DOHH2 (cell line): ENCODE data around the gene SV2C.

Experiments
- H3F3A ChIP-seq: fragments of 200-600 bp; sonication (generic), shearing (Covaris generic); 2 replicates; pipeline ENCODE4 v1.6.0; 2016; ENCODE audit warnings: antibody characterized with exemption, mild to moderate bottlenecking; ENCODE audit not compliant: control insufficient read depth, insufficient read depth
- H3K27ac ChIP-seq: fragments of 200-600 bp; sonication (generic); 2 replicates; pipeline ENCODE4 v1.5.1; 2014; ENCODE audit warnings: low read depth, mild to moderate bottlenecking, low read length, moderate library complexity
- H3K27me3 ChIP-seq: fragments of 200-600 bp; sonication (generic); 2 replicates; pipeline ENCODE4 v1.6.1; 2014; ENCODE audit warnings: mild to moderate bottlenecking, low read length, mixed read lengths; ENCODE audit not compliant: control insufficient read depth
- H3K36me3 ChIP-seq: fragments of 200-600 bp; sonication (generic); 2 replicates; pipeline ENCODE4 v1.6.1; 2014; ENCODE audit warnings: mild to moderate bottlenecking, low read length, moderate library complexity, mixed read lengths; ENCODE audit not compliant: control insufficient read depth
- H3K4me1 ChIP-seq: fragments of 200-600 bp; sonication (generic); 2 replicates; pipeline ENCODE4 v1.6.1; 2014; ENCODE audit warnings: mild to moderate bottlenecking, low read length, mixed read lengths; ENCODE audit not compliant: control insufficient read depth
- H3K4me2 ChIP-seq: fragments of 200-600 bp; sonication (generic); 2 replicates; pipeline ENCODE4 v1.6.0; 2014; ENCODE audit warnings: mild to moderate bottlenecking, low read length, moderate library complexity
- H3K4me3 ChIP-seq: fragments of 200-600 bp; sonication (generic); 2 replicates; pipeline ENCODE4 v1.5.1; 2014; ENCODE audit warnings: mild to moderate bottlenecking, low read length, mixed read lengths
- H3K79me2 ChIP-seq: fragments of 200-600 bp; sonication (generic); 2 replicates; pipeline ENCODE4 v1.6.1; 2014; ENCODE audit warnings: mild to moderate bottlenecking, low read length, mixed read lengths; ENCODE audit not compliant: control insufficient read depth
- H3K9me2 ChIP-seq: fragments of 200-600 bp; sonication (generic); replicated peaks from 2 replicates; pipeline ENCODE4 v1.6.1; 2014; ENCODE audit warnings: mild to moderate bottlenecking, low read length, mixed read lengths; ENCODE audit not compliant: control insufficient read depth
- H3K9me3 ChIP-seq: fragments of 200-600 bp; sonication (generic); 2 replicates; pipeline ENCODE4 v1.6.1; 2014; ENCODE audit warnings: antibody characterized with exemption, low read length, mixed read lengths; ENCODE audit not compliant: control insufficient read depth, insufficient read depth
- H4K20me1 ChIP-seq: fragments of 200-600 bp; sonication (generic); 2 replicates; pipeline ENCODE4 v1.6.0; 2014; ENCODE audit warnings: low read depth, mild to moderate bottlenecking, antibody characterized with exemption, low read length, moderate library complexity; ENCODE audit not compliant: control insufficient read depth, insufficient read depth
- EZH2phosphoT487 ChIP-seq: fragments of 200-600 bp; sonication (generic); IDR thresholded peaks from 2 replicates; pipeline ENCODE4 v1.6.1; 2017; ENCODE audit warnings: borderline replicate concordance, mild to moderate bottlenecking, antibody characterized with exemption, low read length, moderate library complexity, mixed read lengths
- TF ChIP-seq, protein P1 (sequence below): fragments of 200-600 bp; sonication (generic); IDR thresholded peaks from one replicate; pipeline ENCODE4 v1.5.1; 2014; ENCODE audit warnings: antibody characterized with exemption, mild to moderate bottlenecking, low read depth, low read length; ENCODE audit not compliant: poor library complexity, severe bottlenecking

SV2C gene

DNA sequence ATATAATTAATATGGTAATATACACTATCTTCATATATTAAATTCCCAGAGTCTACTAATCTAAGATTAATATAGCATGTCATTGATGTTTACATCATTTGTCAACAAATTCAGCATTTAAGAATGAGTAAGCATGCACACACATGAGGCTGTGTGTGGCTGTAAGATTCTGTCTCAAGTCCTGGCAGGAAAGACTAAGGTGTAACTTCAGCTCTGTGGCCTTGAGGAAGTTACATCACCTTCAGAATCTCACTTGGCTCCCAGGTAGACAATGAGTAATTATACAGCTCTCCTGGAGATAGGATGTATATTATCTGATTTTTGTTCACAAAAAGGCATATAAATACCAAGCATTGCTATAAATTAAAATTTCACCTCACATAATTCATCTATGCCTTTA is 200.5 kb downstream of the SV2C start:
- H3K9me2 ChIP-seq: no peaks in the 10 kb centered on the region
- no peaks in the 10 kb centered on the region for H3K27me3 ChIP-seq
- TF ChIP-seq, protein P1, sequence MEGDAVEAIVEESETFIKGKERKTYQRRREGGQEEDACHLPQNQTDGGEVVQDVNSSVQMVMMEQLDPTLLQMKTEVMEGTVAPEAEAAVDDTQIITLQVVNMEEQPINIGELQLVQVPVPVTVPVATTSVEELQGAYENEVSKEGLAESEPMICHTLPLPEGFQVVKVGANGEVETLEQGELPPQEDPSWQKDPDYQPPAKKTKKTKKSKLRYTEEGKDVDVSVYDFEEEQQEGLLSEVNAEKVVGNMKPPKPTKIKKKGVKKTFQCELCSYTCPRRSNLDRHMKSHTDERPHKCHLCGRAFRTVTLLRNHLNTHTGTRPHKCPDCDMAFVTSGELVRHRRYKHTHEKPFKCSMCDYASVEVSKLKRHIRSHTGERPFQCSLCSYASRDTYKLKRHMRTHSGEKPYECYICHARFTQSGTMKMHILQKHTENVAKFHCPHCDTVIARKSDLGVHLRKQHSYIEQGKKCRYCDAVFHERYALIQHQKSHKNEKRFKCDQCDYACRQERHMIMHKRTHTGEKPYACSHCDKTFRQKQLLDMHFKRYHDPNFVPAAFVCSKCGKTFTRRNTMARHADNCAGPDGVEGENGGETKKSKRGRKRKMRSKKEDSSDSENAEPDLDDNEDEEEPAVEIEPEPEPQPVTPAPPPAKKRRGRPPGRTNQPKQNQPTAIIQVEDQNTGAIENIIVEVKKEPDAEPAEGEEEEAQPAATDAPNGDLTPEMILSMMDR: no peak
- TF ChIP-seq EZH2phosphoT487: no peak

DNA sequence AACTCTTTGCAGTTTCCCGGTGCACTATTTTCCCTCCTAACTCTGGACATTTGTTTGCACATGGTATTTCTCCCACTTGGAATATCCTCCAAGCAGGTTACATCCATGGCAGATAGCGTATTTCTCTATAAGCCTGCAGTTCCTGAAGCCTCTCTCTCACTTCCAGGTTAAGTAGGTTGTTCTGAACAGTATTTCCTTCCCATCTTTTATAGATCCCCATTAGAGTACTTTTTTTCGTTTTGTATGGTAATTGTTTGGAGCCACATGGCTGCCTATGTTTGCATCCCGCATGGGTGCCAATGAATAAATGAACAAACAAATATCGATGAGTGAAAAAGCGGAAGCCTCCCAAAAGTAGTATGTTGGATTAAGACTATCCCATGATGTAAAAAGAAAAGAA is 206.5 kb downstream of the SV2C start:
- no peaks in the 10 kb centered on the region for H3K9me2 ChIP-seq
- H3K36me3 ChIP-seq: no peaks in the 10 kb centered on the region
- H3K4me1 ChIP-seq: peaks cover 22% of the 10 kb centered on the region
- H3K27me3 ChIP-seq: no peaks in the 10 kb centered on the region
- H4K20me1 ChIP-seq: no peaks in the 10 kb centered on the region
- no peak overlapping the region for H3K27ac ChIP-seq
- no peaks in the 10 kb centered on the region for H3F3A ChIP-seq
- no peak overlapping the region for H3K4me3 ChIP-seq
- no peak overlapping the region for H3K4me2 ChIP-seq
- TF ChIP-seq EZH2phosphoT487: no peak
- TF ChIP-seq, protein P1: no peak
- H3K9me3 ChIP-seq: no peaks in the 10 kb centered on the region
- no peaks in the 10 kb centered on the region for H3K79me2 ChIP-seq

More for the DNA sequence above, 200.5 kb downstream of the SV2C start:
- Histone ChIP-seq H3K27ac (no peak overlapping the region), H4K20me1 (no peaks in the 10 kb centered on the region), H3K9me3 (no peaks in the 10 kb centered on the region), H3K4me1 (peaks cover 10% of the 10 kb centered on the region), H3K4me3 (no peak overlapping the region), H3K36me3 (no peaks in the 10 kb centered on the region), H3K79me2 (no peaks in the 10 kb centered on the region), H3F3A (no peaks in the 10 kb centered on the region), H3K4me2 (no peak overlapping the region)

DNA sequence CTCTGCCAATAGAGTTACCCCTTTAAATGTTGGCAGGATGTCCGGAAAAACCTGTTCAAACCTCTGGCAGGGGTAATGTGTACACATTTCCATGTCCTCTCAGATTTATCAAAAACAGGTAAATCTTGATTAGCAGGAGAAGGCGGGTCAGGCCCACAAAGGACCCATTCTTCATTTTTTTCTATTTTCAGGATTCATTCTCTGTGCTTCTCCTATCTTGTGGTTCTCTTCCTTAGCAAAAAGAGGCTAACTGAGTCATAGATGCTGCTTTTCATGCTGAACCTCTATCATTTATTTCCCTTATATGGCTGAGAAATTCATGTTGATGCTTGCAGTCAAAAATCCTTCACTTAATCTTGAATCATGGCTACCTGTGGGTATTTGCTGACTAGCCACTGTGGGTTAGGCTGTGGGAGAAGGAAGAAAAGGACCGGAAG is 207.2 kb downstream of the SV2C start:
- Histone ChIP-seq H3K27ac (no peak overlapping the region), H3K9me3 (no peaks in the 10 kb centered on the region)

More for the DNA sequence above, 207.2 kb downstream of the SV2C start:
- Histone ChIP-seq H3K79me2 (no peaks in the 10 kb centered on the region), H3K9me2 (no peaks in the 10 kb centered on the region), H3F3A (no peaks in the 10 kb centered on the region), H3K4me1 (peaks cover 22% of the 10 kb centered on the region), H3K4me2 (no peak overlapping the region), H3K4me3 (no peak overlapping the region), H4K20me1 (no peaks in the 10 kb centered on the region), H3K27me3 (no peaks in the 10 kb centered on the region), H3K36me3 (no peaks in the 10 kb centered on the region)
- no peak for TF ChIP-seq EZH2phosphoT487
- TF ChIP-seq, protein P1: no peak
